ENCODE results near the gene CTNND2. TPM values are rescaled to one million over a fixed set of nuclear protein-coding genes. Genes with fewer than 3 reads are reported as not detected.
A peak's percentile ranks its signal among the peaks of the same experiment; 100 is the strongest.

Gene CTNND2
- total and polyA plus RNA-seq, 9 of the 15 experiments (the other 6 are each of a cell fraction or from before 2014, with no cell fraction given): 0.03 to 0.35 TPM; not detected in 7

- Histone ChIP-seq H3K27ac (ENCODE audit: extremely low read depth, low read depth, low read length) (no peak overlapping the region), H3K27me3 (ENCODE audit: control insufficient read depth in 2 of 2, insufficient read depth in 2 of 2, low read length in 2 of 2) (peaks cover 0 to 4% of the 10 kb centered on the region in 2 experiments; a peak in 1 of 5 replicates)
Observed at GRCh38 chr5:11000515-11001353, 903.5 kb downstream of the CTNND2 start.

More at GRCh38 chr5:11000515-11001353, 903.5 kb downstream of the CTNND2 start:
- ChIA-PET CTCF (ENCODE audit: low intra/inter-chr PET ratio) (no interaction called here), POLR2A (interaction anchor here (0.6 to 1.4 kb wide), 3 partner anchors 9 to 18 kb away, joined by 4 to 5 read pairs (median 5); no protein-coding TSS in a partner anchor)
- TF ChIP-seq CSDE1 (IDR thresholded peaks at IDR 0.05): no peak
- no peak for TF ChIP-seq HNRNPH1 (optimal IDR thresholded peaks at IDR 0.05; ENCODE audit: low read depth, low read length)
- no peak for TF ChIP-seq BMI1 (IDR thresholded peaks at IDR 0.05; ENCODE audit: low read length)
- no peak for TF ChIP-seq ZNF274 (IDR thresholded peaks at IDR 0.05; ENCODE audit: borderline replicate concordance, low read depth, low read length)
- TF ChIP-seq ELF1 (tag; IDR thresholded peaks at IDR 0.05): no peak
- no peak for TF ChIP-seq IRF9 (tag; IDR thresholded peaks at IDR 0.05)
- TF ChIP-seq TCF7 (IDR thresholded peaks at IDR 0.05; ENCODE audit: borderline replicate concordance): no peak
- no peak for TF ChIP-seq SIN3B (IDR thresholded peaks at IDR 0.05; ENCODE audit: low read depth)
- no peak for TF ChIP-seq RBBP5 (IDR thresholded peaks at IDR 0.05; ENCODE audit: borderline replicate concordance, insufficient read depth, low read length, poor library complexity, severe bottlenecking)
- no peak for TF ChIP-seq NFRKB (IDR thresholded peaks at IDR 0.05; ENCODE audit: low read depth)
- TF ChIP-seq ELK1 (CRISPR knock-in tag; IDR thresholded peaks at IDR 0.05): no peak
- no peak for TF ChIP-seq ZNF140 (CRISPR knock-in tag; IDR thresholded peaks at IDR 0.05)
- TF ChIP-seq CBFA2T3 (IDR thresholded peaks at IDR 0.05): no peak
- TF ChIP-seq ZNF395 (CRISPR knock-in tag; IDR thresholded peaks at IDR 0.05): no peak
- no peak for TF ChIP-seq ZNF124 (CRISPR knock-in tag; IDR thresholded peaks at IDR 0.05)
- TF ChIP-seq RBM34 (IDR thresholded peaks at IDR 0.05; ENCODE audit: borderline replicate concordance, insufficient read depth, low read length): no peak
- no peak for TF ChIP-seq ZBTB12 (CRISPR knock-in tag; IDR thresholded peaks at IDR 0.05)
- no peak for TF ChIP-seq FOXJ3 (CRISPR knock-in tag; IDR thresholded peaks at IDR 0.05)
- TF ChIP-seq EP300 (IDR thresholded peaks at IDR 0.05; ENCODE audit: low read length): no peak
- in situ Hi-C loops (cut with MboI) (no loop called here), intact Hi-C loops (cut with micrococcal nuclease) (no loop called here)
- Histone ChIP-seq H3K79me2 (ENCODE audit: control insufficient read depth, insufficient read depth, low read length) (no peaks in the 10 kb centered on the region), H4K20me1 (replicated peaks; ENCODE audit: control insufficient read depth, insufficient read depth, low read length) (no peaks in the 10 kb centered on the region), H3K9ac (ENCODE audit: insufficient read depth in 1 of 2, low read depth in 2 of 2, low read length in 2 of 2) (no peak overlapping the region), H3K4me1 (replicated peaks in 1 of 2; ENCODE audit: control insufficient read depth in 2 of 2, insufficient read depth in 2 of 2, low read length in 2 of 2) (no peaks in the 10 kb centered on the region), H3K9me3 (replicated peaks; ENCODE audit: control insufficient read depth, insufficient read depth, low read depth, low read length) (no peaks in the 10 kb centered on the region), H2AFZ (ENCODE audit: low read depth, low read length) (no peak overlapping the region), H3K4me2 (ENCODE audit: insufficient read depth, low read length) (no peak overlapping the region), H3K4me3 (no peak overlapping the region), H3K36me3 (ENCODE audit: control insufficient read depth, insufficient read depth, low read length) (no peaks in the 10 kb centered on the region), H3K9me1 (ENCODE audit: control insufficient read depth, insufficient read depth, low read length) (no peaks in the 10 kb centered on the region)
- 0% methylated on average over 2 of the region's 2 CpGs for WGBS (ENCODE audit: insufficient coverage, low coverage, missing lambda C conversion rate)
- ATAC-seq: no peak
- no peak for DNase-seq (ENCODE audit: extremely low read depth in 1 of 4, low spot score in 3 of 4)
- peak; percentile 15 for FAIRE-seq
- BruUV-seq (replicated peaks): no TSS peak

Data from K562 (cell line).